HG02884 (cell line): ENCODE data around the gene PIGU.
"Not testable (repeated sequence)": the region's sequence is repeated elsewhere in the genome, so short reads cannot be mapped to it uniquely, and the experiment has no call there.

Experiments
- ATAC-seq: cut with Tn5 transposase; IDR thresholded peaks from one replicate; pipeline ENCODE4 v1.9.1; 2021; ENCODE audit warnings: mild to moderate bottlenecking, moderate library complexity; ENCODE audit not compliant: unreplicated experiment

The PIGU gene, protein sequence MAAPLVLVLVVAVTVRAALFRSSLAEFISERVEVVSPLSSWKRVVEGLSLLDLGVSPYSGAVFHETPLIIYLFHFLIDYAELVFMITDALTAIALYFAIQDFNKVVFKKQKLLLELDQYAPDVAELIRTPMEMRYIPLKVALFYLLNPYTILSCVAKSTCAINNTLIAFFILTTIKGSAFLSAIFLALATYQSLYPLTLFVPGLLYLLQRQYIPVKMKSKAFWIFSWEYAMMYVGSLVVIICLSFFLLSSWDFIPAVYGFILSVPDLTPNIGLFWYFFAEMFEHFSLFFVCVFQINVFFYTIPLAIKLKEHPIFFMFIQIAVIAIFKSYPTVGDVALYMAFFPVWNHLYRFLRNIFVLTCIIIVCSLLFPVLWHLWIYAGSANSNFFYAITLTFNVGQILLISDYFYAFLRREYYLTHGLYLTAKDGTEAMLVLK

GRCh38 chr20:34676642-34677373 lies at the start of gene PIGU:
PIGU (minus strand) TSS chr20:34677092; CDS start chr20:34677085, 7 bp downstream.
- ATAC-seq = peak; percentile 91

- no peak for ATAC-seq
These were observed 47.3 kb upstream of the PIGU start for GRCh38 chr20:34724172-34724571.

DNA sequence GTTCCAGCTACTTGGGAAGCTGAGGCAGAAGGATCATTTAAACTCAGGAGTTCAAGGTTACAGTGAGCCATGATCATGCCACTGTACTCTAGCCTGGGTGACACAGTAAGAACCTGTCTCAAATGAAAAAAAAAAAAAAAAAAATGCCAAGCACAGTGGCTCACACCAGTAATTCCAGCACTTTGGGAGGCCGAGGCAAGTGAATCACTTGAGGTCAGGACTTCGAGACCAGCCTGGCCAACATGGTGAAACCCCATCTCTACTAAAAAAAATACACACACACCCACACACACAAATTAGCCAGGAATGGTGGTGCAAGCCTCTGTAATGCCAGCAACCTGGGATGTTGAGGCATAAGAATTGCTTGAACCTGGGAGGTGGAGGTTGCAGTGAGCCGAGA lies 45.7 kb upstream of the PIGU start:
- not testable (repeated sequence) for ATAC-seq

DNA sequence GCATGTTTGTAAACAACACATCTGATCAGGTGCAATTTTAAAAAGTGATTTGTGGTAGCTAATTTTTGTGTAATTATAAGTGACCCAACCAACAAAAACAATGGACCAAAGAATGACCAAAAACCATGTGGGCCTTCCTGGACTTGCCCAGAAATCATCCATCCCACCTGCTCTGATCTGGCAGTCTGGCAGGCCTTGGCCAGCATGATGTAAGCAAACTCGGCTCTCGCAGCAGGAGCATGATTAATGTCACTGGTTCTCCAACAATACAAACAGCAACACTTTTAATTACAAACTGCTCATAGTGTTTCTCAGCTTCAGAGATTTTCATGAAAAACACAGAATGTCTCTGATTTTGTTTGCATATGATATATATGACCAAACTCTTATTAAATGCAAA lies 43.4 kb upstream of the PIGU start:
- ATAC-seq = no peak

DNA sequence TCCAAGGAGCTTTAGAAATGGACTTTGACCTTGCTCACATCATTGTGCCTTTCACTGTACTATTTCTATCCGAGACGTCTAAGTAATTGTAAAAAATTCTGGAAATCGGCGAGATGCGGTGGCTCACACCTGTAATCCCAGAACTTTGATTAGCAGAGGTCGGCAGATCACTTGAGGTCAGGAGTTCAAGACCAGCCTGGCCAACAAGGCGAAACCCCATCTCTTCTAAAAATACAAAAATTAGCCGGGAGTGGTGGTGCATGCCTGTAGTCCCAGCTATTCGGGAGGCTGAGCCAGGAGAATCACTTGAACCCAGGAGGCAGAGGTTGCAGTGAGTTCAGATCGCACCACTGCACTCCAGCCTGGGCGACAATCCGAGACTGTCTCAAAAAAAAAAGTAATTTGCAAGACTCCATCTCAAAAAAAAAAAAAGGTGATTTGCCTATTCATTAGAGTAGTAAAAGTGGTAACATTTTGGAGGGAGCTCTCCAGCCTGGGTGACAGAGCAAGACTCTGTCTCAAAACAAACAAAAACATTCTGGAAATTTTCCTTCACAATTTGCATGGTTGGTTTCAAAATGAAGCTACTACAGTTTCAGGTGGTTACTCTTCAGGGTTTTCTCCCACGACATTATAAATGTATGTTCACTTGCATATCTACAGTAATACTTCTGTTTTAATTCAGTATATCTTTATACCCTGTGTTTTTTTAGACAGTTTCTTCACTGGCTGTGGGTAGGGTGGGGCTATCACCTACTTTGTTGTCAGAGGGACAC lies 42.5 kb upstream of the PIGU start:
- peak; percentile 90 for ATAC-seq

GRCh38 chr20:34717230-34718095 lies 40.6 kb upstream of the PIGU start:
- no peak for ATAC-seq

DNA sequence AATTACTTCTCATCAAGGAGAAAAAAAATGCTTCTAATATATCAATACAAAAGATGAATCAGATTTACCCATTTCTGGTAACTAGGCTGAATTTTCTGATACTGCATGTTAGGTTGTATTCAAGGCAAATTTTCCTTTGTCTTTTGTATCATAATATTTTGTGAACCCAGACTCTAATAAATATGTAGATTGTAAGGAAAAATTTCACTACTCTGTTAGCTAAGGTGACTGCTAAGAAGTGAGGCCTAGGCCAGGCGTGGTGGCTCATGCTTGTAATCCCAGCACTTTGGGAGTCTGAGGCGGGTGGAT lies 40.0 kb upstream of the PIGU start:
- no peak for ATAC-seq

GRCh38 chr20:34715384-34715783 lies 38.5 kb upstream of the PIGU start:
- ATAC-seq = no peak

DNA sequence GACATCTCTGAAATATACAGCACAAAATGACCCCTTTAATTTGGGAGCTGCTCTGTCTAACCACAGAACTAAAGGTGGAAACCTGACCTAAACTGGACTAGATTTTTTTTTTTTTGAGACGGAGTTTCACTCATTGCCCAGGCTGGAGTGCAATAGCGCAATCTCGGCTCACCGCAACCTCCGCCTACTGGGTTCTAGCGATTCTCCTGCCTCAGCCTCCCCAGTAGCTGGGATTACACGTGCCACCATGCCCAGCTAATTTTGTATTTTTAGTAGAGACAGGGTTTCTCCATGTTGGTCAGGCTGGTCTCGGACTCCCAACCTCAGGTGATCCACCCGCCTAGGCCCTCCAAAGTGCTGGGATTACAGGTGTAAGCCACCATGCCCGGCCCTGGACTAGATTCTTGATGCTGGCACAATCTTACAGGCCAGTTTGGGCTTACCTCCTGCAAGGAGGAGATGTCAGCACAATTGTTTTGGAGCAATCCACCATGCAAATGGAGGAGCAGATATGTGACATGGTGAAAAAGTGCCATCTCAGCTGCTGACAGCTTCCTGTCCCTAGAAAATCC lies 37.1 kb upstream of the PIGU start:
- ATAC-seq = not testable (repeated sequence)

- no peak for ATAC-seq
These were observed 36.5 kb upstream of the PIGU start for GRCh38 chr20:34713194-34713943.

DNA sequence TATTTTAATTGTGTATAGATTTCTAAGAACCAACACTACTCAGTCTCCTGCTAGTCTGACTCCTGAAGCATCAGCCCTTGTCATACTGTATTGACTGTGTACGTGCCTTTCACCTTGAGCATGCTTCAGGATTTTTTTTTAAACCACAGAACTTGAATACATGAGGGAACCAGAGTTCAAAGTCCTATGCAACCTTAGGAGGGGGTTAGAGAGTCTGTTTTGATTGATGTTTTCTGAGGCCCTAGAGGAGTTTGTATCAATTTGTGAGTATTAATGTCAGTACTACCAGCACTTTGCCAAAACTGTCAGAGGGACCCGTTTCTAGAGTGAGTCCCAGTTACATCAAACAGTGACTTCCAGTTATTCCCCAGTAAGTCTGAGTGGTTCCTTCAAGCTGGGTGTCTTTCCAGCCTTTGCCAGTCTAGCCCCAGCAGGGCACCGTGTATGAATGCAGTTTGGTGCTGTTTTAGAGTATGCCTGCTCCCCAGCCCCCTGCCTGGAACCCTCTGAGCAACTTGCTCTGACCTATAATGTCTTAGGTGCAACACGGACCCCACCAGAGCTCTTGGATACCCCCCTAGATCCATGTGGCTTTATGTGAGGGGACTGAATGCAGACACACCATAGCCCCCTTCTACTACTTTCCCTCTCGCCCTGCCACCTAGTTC lies 35.8 kb upstream of the PIGU start:
- no peak for ATAC-seq

- no peak for ATAC-seq
These were observed 35.0 kb upstream of the PIGU start for GRCh38 chr20:34711813-34712430.

GRCh38 chr20:34710861-34711574 lies 34.1 kb upstream of the PIGU start:
- no peak for ATAC-seq

GRCh38 chr20:34710568-34710839 lies 33.6 kb upstream of the PIGU start:
- ATAC-seq = no peak

DNA sequence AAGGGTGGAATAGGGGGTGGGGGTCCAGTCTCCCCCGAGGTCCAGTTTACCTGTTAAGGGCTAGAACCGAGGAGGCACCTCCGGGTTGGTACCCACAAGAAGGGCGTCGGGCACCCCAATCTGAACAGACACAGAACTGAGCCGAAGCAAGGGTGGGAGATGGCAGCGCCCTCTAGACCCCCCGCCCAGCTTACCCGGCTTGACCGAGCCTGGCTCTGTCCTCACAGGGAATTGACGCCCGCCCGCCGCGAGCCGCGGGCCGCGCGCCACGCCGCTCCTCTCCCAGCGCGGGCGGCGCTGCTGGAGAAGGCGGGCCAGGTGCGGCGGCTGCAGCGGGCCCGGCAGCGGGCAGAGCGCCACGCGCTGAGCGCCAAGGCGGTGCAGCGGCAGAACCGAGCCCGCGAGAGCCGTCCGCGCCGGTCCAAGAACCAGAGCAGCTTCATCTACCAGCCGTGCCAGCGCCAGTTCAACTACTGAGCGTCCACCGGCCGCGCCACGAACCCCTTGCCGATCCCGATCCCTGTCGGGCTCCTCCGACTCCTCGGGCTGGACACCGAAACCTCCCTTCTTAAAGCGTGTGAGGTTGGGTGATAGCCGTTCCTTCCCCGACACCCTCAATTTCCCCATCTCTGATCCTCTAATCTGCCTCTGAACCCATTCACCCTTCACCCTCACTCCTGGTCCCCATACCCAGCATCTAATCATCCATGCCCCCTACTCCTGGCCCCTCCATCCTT lies 33.1 kb upstream of the PIGU start:
- ATAC-seq = peak; percentile 35

- peak; percentile 42 for ATAC-seq
These were observed 32.3 kb upstream of the PIGU start for GRCh38 chr20:34709044-34709830.

DNA sequence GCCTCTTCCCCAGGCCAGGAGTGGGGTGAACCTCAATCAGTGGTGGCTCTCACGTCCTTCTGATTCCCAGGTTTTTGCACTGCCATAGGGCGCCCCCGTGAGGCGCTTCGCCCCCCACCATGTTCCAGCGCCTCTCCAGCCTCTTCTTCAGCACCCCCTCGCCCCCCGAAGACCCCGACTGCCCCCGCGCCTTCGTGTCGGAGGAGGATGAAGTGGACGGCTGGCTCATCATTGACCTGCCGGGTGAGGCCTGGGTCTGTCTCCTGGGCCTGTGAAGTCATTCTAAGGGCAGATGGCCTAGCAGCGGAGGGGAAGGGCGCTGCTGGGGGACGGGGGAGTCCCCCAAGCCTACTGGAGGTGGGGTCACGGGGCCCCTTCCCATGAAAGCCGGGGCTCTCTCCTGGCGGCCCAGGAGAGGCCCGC lies 31.7 kb upstream of the PIGU start:
- ATAC-seq = peak; percentile 4
